Measurements from ENCODE around the gene COL24A1.
"Not testable (repeated sequence)": the region's sequence is repeated elsewhere in the genome, so short reads cannot be mapped to it uniquely, and the experiment has no call there.

COL24A1 gene

DNA sequence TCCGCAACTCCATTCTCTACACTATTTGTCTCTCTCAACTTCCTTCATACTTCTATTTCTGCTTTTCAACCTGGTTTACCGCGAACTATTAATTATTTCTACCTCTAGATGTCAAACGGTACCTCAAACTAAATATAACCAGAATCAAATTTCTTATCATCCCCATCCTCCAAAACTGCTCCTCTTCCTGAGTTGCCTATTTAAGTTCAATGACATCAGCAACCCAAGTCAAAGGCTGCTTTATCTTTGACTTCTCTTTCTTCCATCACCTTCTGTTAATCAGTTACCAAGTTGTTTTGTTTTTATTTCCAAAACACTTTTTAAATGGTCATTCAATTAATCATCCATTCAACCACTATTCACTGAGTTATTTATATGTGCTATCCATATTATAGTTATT, 171.9 kb downstream of the COL24A1 start:
- no peak for DNase-seq (ENCODE audit: low spot score)

DNA sequence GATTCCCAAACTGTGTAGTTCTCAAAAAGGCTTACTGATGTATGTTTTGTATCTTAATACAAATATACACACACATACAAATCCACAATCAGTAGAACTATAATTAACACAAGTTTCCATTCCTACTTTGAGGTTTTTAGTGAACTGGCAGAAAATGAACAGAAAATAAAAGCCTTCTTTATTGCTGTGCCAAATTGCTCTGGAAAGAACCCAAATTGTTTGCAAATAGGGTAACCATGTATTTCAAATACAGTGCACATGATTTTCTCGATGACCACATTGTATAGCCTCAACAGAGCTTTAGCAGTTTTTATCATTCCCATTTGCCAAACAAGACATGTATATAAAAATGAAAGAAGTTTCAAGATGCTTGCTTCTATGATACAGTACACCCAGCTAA, 173.3 kb downstream of the COL24A1 start:
- peak; percentile 9 for DNase-seq (ENCODE audit: low spot score)

DNA sequence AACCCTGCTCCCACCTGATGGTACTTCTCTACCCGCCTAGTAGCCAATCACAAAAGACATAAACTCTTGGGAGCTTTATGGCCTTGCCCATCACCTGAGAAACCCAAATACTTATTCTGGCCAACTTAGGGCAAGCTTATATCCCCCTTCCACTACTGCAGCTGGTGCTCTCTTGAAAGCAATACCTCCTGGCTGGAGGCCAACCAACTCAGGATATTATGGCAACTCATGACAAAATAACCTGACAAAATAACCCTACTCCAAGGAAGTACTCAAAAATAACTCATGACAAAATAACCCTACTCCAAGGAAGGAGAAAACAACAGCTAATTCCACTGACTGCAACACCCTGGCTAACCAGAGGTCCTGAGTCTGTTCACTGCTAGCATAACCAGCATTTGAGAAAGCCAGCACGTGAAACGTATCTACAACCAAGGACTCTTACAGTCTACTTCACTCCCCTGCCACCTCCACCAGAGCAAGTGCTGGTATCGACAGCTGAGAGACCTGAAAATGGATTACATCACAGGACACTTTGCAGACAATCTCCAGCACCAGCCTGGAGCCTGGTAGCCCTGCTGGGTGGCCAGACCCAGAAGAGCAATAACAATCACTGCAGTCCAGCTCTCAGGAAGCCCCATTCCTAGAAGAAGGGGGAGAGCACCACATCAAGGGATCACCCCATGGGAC, 179.9 kb downstream of the COL24A1 start:
- DNase-seq (ENCODE audit: low spot score) = no peak

DNA sequence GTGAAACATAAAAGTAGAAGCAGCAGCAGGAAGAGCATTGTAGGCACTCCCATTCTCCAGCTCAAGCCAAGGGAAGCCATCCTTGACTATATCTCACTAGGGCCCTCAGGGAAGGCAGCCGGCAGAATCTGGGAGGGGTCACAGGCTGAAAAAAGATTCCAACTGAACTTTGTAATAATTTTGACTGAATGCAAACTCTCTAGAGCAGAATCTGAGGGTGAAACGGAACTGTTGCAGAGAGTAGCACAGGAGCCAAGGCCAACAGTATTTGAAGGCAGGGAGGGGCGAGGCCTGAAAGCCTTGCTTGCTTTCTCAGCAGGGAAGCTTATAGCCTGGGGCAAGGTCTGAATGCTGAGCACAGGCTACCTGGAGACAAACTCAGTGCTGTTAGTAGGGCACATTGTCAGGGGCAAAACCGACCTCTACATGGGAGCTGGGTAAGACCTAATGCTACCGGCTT, 180.6 kb downstream of the COL24A1 start:
- no peak for DNase-seq (ENCODE audit: low spot score)

DNA sequence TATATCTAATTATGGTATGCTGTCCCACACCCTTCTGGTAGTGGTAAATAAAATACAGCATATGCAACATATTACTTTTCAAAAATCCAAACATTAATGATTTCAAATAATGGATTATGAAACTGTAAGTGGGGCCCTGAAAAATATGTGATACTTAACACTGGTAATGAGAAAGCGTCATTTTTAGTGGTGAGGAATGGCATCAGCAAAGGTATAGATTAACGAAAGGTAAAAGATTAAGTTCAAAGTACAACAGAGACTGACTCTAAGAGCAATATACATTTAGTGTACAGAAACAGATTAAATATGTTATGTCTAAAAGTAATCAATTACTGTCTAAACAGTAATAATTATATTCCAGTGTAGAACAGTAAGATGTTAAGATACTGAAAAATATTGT, 194.1 kb downstream of the COL24A1 start:
- DNase-seq (ENCODE audit: low spot score) = no peak

DNA sequence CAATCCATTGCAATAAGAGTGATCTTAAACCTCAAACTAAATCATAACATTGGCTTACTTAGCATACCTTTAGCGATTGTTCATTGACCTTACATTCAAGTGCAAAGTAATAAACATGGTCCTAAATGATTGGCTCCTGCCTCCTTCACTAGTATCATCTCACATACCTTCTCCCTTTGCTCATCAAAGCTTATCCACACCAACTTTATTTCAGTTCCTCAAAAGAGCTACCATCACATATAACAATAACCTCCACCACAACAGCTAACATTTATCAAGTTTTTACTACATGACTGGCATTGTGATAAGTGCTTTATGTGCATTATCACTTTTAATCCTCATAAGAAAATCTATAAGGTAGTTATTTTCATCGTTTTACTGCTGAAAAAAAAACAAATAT, 198.8 kb downstream of the COL24A1 start:
- no peak for DNase-seq (ENCODE audit: low spot score)

DNA sequence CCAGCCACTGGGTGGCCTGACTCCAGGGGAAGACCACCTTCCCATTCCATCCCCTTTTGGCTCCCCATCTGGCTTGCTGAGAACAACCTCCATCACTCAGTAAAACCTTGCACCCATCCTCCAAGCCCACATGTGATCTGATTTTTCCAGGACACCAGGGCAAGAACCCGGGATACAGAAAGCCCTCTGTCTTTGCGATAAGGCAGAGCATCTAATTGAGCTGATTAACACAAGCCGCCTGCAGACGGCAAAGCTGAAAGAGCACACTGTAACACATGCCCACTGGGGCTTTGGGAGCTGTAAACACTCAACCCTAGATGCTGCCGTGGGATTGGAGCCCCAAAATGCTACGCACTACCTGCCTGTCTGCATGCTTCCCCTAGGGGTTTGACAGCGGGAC, 201.4 kb downstream of the COL24A1 start:
- not testable (repeated sequence) for DNase-seq (ENCODE audit: low spot score)

DNA sequence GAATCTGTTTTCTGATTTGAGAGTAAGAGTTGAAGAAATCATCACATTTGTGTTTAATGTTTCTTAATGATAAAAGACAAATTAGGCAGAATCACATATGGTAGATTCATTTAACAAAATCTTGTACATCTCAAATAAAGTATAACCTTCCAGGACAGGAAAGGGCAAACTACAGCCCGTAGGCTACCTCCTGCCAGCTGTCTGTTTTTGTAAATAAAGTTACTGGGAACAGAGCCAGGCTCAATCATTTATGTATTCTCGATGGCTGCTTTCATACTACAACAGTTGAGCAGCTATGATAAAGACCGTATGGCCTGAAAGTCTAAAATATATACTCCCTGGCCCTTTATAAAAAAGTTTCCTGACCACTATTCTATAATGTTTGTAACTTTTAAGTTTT, 204.1 kb downstream of the COL24A1 start:
- DNase-seq (ENCODE audit: low spot score) = no peak

DNA sequence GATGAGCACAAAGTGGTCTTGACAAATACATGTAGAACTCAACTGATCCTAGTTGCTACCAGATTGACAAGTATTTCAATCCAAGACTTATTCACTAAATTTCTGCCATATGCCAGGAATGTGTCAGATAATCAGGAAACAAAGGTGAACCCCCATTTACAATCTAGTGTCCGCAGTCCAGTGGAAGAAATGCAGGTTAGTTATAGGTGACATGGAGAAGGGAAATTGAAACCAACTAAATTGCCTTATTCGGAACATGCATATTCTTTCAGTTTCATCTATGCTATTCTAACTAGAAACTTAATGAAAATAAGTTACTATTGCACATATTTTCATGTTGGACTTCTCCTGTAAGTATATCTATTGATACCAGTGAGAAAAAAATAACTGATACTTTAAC, 209.4 kb downstream of the COL24A1 start:
- no peak for DNase-seq (ENCODE audit: low spot score)

DNA sequence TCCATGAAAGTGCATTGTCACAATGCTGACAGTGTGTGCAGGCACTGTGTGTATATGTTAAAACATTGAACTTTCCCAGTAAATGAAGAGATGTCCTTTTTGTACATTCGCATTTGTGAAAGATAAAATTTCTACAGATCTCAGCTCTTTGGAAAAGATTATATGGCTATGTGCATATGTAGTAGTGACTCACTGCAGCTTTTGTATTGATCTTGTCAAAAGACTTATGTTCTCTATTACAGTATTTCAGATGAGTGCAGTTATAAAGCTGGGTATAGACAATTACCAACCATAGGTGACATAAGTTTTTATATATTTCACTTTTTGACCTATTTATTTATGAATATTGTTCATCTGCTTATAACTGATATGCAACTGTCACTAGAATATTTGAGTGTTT, 212.6 kb downstream of the COL24A1 start:
- no peak for DNase-seq (ENCODE audit: low spot score)

DNA sequence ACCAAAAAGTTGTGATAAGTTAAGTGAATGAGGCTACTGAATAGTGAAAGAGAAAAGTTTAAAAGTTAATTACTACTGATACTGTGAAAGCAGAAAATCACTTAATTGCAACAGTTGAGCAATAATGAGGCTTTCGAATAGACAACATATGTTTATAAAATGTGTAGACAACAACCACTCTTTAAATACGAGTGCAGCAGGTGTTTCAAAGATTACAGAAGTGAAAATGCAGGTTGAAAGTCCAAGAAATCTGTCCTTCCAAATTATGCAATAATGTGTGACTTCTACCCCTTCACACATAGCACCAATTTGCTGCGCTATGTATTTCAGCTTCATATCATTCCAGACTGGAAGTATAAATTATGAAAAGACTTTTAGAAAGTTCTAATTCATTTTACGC, 213.0 kb downstream of the COL24A1 start:
- DNase-seq (ENCODE audit: low spot score) = no peak

DNA sequence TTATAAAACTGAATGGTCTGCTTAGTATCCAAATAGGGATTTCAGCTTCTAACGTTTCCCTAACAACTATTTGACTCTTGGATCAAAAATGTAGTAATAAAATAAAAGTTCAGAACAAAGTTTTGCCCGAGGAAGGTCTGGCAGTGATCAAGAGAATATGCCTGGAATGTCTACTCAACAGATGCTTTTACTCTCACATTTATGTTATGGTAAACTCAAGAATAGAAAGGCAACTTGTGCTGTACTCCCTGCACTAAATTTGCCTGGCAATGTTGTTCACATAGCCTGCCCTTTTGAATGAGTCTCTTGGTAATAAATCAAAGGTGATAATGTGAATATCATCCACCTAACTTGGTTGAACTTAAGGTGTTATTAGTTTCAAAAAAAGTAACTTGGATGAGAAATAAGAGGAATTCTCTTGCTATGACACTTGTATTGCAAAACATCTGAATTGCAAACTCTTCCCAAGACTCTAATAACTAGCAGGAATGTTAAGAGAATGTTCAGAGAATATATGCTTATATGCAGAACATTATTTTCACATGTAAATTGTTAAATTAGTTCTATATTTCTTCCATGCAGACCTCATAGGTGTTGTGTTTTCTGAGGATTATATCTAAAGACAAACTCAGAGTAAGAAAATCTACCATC, 215.8 kb downstream of the COL24A1 start:
- DNase-seq (ENCODE audit: low spot score) = no peak

DNA sequence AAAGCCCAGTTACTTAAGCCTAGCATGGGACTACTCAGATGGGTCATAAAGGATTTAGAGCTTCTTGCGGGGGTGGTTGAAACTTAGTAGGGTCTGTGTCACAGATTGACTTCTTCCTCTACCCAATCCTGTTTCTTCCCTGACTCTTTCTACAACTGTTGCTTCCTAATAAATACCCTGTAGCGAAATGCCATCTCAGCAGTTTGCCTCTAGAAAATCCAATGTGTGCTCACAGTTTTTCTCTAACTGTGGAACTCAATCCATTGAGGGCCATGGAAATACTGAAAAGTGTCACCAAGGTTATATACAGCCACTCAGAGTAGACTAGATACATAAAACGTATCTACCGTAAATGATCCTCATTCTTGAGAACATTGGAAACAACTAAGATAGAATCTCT, 217.7 kb downstream of the COL24A1 start:
- no peak for DNase-seq (ENCODE audit: low spot score)

DNA sequence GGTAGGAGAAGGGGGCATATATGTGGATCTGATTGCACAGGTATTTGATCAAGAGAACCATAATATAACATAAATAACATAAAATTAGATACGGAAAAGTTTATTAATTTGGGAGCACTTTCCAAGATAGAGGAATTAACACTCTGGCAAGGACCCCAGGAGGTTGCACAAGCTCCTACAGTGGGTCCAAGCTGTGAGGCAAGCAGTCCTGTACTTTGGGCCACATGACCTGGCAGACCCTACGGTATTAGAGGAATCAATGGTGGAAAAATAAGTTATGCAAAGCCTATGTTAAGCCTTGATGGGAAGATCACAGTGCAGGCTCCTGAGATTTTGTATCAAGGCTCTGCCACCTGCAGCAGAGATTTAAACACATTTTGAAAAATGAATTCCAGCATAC, 220.1 kb downstream of the COL24A1 start:
- no peak for DNase-seq (ENCODE audit: low spot score)

DNA sequence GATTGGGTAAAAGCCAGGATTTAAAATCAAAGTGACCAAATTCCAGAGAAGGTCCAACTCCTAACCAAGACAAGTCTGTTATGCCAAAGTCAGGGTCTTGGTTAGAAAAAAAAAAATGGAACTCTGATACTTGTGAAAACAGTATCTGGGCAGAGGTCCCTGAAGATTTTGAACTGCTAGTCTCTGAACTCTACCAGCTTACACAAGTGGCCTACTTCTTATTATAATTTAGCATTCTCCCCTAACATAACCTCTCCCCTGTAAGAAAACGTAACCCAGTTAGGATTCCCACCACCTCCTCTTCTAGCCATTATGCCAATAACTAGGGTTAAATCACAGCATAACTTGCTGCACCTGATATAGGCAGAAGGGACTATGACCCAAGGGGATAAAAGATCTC, 220.5 kb downstream of the COL24A1 start:
- DNase-seq (ENCODE audit: low spot score) = no peak

DNA sequence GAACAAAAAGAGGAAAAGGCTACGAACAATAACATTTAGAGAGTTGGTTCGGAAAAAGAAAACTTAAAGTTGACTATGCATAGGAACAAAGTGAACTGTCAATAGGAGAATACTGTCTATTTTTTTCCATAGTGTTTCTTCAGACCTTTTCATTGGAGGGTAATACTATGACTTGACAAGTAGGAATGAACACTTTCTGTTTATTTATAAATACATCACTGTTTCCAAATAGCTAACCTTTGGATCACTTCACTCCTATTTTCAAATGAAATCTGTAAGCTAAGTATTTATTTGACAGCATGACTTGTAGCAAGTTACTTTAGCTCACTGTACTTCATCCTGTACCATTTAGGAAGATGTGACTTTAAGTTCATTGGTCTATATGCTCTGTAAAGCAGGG, 221.3 kb downstream of the COL24A1 start:
- no peak for DNase-seq (ENCODE audit: low spot score)

DNA sequence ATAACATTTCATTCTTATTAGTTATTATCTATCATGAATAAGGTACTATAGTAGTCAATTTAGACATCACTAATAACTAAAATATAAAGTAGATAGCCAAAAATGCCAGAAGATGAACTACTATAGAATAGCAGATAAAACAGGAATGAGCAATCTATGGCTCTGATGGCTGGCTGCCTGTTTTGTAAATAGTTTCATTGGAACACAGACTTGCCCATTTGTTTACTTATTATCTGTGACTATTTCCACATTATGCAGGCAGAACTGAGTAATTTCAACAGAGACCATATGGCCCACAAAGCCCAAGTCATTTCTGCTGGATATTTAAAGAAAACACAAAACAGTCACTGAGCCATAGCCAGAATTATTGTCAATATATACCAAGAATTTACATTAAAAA, 222.1 kb downstream of the COL24A1 start:
- no peak for DNase-seq (ENCODE audit: low spot score)

DNA sequence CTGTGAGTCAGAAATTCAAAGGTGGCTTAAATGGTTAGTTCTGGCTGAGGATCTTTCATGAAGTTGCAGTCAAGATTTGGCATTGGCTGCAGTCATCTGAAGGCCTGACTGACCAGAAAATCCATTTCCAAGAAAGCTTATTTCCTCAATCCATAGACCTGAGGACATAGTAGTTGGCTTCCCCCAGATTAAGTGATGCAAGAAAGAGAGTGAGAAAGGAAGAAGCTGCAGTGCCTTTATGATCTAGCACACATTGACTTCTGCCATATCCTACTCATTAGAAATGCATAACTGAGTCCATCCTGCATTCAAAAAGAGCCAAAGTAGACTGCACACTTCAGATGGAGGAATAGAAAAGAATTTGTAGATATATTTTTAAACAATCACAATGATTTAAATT, 222.6 kb downstream of the COL24A1 start:
- no peak for DNase-seq (ENCODE audit: low spot score)

DNA sequence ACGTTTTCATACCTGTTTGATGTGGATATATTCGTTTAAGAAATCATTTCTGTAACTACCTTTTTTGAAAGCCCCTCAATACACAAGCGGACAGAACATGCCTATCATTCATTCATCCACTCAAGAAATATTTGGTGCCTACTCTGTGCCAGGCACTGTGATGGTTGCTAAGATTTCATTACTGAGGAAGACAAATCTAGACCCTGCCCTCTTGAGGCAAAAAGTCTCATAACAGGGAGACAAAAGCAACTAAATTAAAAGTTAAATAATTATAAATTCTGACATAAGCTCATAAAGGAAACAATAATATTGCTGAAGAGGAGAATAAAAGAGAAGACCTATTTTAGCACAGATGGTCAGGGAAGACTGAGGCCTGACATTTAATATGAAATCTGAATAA, 244.8 kb downstream of the COL24A1 start:
- no peak for DNase-seq (ENCODE audit: low spot score)

DNA sequence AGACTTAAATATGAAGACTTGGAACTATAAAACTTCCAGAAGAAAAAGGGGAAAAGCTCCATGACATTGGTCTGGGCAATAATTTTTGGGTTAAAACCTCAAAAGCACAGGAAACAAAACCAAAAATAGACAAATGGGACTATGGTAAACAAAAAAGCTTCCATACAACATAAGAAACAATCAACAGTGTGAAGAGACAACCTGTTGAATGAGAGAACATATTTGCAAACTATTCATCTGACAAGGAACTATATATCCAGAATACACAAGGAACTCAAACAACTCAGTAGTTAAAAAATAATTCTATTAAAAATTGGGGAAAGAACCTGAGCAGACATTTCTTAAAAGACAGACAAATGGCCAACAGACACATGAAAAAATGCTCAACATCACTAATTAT, 255.7 kb downstream of the COL24A1 start:
- DNase-seq (ENCODE audit: low spot score) = no peak

DNA sequence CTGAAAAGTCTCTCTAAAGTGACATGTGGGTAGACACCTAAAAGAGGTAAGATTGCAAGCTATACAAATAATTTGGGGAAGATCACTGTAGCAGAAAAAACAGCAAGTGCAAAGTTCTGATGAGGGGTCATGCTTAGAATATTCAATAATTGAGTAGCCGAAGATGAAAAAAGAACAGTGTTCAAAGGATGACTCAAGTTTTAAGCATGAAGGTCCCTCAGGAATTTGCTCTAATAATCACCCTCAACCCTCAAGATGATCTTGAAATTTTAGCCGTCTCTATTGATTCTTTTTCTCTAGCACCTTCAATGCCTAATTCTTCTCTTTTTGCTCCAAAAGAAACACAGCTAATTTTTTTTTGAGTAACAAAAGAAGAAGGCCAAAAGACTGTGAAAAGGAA, 257.7 kb downstream of the COL24A1 start:
- no peak for DNase-seq (ENCODE audit: low spot score)

DNA sequence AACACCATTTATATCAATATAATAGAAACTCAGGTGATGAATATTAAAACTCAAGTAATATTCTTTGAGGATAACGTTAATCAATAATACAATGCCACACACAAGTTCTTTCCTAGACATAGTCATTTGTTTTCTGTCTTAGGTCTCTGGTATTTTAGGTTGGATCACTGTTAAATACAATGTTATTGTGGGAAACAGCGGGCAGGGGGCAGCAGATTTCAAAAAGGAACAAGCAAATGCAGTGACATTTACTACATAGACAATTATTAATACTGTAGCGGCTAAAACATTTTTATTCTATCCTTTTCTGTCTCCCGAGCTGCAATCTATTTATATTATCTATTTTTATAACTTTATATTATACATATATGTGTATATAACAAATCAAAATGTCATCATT, 261.9 kb downstream of the COL24A1 start:
- DNase-seq (ENCODE audit: low spot score) = peak; percentile 7

DNA sequence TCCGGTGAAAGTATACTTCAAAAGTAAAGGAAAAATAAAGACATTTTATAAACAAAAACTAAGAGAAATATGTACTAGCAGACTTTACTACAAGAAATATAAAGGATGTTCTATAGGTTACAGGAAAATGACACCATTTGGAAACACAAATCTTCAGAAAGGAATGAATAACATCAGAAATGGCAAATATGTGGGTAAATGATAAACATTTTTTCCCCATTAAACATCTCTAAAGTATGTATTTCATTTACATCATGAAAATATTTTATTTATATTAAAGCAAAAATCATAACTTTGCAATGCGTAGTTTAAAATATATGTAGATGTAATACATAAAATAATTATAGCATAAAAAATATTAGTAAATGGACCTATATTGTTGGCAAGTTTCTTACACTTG, 264.2 kb downstream of the COL24A1 start:
- no peak for DNase-seq (ENCODE audit: low spot score)

DNA sequence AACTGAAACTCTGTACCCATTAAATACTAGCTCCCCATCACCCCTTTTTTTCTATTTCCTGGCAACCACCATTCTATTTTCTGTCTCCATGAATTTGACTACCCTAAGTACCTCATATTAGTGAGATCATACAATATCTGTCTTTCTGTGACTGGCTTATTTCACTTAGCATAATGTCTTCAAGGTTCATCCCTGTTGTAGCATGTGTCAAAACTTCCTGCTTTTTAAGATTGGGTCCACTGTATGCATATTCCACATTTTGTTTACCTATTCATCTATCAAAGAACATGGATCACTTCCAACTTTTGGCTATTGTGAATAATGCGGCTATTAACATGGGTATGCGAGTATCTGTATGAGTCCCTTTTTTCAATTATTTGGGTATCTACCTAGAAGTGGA, 266.7 kb downstream of the COL24A1 start:
- no peak for DNase-seq (ENCODE audit: low spot score)

Measured in pons (tissue), 1 donor.